ENCODE measurements around the gene RNASE8. TPM values are rescaled to one million over a fixed set of nuclear protein-coding genes. Genes with fewer than 3 reads are reported as not detected.

Gene RNASE8
- total RNA-seq, 2 donors from 2014 or later = not detected

DNA sequence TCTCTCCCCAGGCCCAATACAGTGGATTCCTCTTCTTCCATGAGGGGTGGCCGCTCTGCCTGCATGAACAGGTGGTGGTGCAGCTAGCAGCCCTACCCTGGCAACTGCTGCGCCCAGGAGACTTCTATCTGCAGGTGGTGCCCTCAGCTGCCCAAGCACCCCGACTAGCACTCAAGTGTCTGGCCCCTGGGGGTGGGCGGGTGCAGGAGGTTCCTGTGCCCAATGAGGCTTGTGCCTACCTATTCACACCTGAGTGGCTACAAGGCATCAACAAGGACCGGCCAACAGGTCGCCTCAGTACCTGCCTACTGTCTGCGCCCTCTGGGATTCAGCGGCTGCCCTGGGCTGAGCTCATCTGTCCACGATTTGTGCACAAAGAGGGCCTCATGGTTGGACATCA is 16.3 kb downstream of the RNASE8 start:
- peaks cover 32% of the 10 kb centered on the region for H3K36me3 ChIP-seq
- no peak overlapping the region for H3K4me3 ChIP-seq
- TF ChIP-seq, protein P1, sequence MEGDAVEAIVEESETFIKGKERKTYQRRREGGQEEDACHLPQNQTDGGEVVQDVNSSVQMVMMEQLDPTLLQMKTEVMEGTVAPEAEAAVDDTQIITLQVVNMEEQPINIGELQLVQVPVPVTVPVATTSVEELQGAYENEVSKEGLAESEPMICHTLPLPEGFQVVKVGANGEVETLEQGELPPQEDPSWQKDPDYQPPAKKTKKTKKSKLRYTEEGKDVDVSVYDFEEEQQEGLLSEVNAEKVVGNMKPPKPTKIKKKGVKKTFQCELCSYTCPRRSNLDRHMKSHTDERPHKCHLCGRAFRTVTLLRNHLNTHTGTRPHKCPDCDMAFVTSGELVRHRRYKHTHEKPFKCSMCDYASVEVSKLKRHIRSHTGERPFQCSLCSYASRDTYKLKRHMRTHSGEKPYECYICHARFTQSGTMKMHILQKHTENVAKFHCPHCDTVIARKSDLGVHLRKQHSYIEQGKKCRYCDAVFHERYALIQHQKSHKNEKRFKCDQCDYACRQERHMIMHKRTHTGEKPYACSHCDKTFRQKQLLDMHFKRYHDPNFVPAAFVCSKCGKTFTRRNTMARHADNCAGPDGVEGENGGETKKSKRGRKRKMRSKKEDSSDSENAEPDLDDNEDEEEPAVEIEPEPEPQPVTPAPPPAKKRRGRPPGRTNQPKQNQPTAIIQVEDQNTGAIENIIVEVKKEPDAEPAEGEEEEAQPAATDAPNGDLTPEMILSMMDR (IDR thresholded peaks at IDR 0.05) = no peak
- no peaks in the 10 kb centered on the region for H3K27me3 ChIP-seq
- H3K4me1 ChIP-seq = peaks cover 0 to 35% of the 10 kb centered on the region in 2 donors
- H3K9me3 ChIP-seq = no peaks in the 10 kb centered on the region
- no peak for DNase-seq (ENCODE audit: low spot score)
- no peak overlapping the region for H3K27ac ChIP-seq

DNA sequence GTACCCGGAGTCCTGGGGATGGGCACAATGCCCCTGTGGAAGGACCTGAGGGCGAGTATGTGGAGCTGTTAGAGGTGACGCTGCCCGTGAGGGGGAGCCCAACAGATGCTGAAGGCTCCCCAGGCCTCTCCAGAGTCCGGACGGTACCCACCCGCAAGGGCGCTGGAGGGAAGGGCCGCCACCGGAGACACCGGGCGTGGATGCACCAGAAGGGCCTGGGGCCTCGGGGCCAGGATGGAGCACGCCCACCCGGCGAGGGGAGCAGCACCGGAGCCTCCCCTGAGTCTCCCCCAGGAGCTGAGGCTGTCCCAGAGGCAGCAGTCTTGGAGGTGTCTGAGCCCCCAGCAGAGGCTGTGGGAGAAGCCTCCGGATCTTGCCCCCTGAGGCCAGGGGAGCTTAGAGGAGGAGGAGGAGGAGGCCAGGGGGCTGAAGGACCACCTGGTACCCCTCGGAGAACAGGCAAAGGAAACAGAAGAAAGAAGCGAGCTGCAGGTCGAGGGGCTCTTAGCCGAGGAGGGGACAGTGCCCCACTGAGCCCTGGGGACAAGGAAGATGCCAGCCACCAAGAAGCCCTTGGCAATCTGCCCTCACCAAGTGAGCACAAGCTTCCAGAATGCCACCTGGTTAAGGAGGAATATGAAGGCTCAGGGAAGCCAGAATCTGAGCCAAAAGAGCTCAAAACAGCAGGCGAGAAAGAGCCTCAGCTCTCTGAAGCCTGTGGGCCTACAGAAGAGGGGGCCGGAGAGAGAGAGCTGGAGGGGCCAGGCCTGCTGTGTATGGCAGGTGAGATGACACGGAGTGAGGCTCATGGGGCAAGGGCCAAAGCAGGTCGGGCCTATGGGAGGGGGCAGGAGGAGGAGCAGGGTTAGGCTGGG is 17.0 kb downstream of the RNASE8 start:
- TF ChIP-seq, protein P1 (IDR thresholded peaks at IDR 0.05) = no peak
- DNase-seq (ENCODE audit: low spot score) = no peak
- Histone ChIP-seq H3K9me3 (no peaks in the 10 kb centered on the region), H3K4me3 (no peak overlapping the region), H3K27me3 (no peaks in the 10 kb centered on the region), H3K27ac (no peak overlapping the region), H3K36me3 (peaks cover 39% of the 10 kb centered on the region), H3K4me1 (peaks cover 0 to 28% of the 10 kb centered on the region in 2 donors)

DNA sequence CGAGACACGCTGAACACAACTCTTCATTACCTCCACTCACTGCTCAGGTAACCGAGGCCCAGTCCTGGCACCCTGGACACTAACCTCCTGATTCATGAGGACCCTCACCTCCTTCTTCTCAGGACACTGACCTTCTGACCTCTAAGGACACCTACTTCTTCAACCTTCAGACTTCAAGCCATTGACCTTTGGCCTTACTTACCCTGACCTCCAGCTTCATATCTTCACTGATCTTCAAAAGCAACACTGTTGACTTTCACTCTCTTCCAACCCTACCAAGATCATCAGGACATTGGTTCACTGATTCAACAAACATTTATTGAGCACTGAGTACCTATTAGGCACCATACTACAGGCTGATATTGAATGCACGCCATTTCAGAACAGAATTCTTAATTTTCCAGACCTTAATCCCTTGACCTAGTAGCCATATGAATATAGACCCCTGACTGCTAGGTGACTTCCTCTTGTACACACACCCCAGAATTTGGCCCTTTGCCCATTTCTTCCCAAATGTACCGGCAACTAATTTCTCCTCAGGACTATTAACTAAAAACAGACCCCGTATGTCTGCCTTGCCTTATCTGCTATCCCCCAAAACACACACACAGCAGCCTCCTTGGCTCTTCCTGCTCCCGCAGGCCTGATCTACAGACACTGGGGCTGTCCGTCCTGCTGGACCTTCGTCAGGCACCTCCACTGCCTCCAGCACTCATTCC is 18.3 kb downstream of the RNASE8 start:
- no peak overlapping the region for H3K4me3 ChIP-seq
- no peaks in the 10 kb centered on the region for H3K27me3 ChIP-seq
- H3K4me1 ChIP-seq = peaks cover 0 to 23% of the 10 kb centered on the region in 2 donors
- no peak overlapping the region for H3K27ac ChIP-seq
- TF ChIP-seq, protein P1 (IDR thresholded peaks at IDR 0.05) = no peak
- no peaks in the 10 kb centered on the region for H3K9me3 ChIP-seq
- DNase-seq (ENCODE audit: low spot score) = no peak
- peaks cover 52% of the 10 kb centered on the region for H3K36me3 ChIP-seq

DNA sequence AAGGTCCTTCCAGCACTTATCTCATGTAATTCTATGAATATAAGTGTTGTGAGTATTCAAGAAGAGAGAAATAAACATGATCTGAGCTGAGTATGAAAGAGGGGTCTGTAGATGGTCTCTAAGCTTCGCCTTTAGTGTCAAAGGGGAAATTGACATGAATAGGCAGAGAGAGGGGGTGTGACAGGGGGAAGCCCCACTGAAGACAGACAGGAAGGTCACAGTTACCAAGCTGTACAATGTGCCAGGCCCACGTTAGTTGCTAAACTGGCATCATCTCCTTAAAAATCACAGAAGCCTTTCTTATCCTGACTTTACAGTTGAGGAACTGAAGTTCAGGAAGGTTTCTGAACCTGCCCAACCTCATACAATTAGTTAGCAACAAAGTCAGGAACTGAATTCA is 20.1 kb downstream of the RNASE8 start:
- TF ChIP-seq, protein P1 (IDR thresholded peaks at IDR 0.05) = no peak
- Histone ChIP-seq H3K9me3 (no peaks in the 10 kb centered on the region), H3K27ac (no peak overlapping the region), H3K4me1 (peaks cover 0 to 5% of the 10 kb centered on the region in 2 donors), H3K4me3 (no peak overlapping the region), H3K36me3 (peaks cover 69% of the 10 kb centered on the region), H3K27me3 (no peaks in the 10 kb centered on the region)
- DNase-seq (ENCODE audit: low spot score) = no peak

DNA sequence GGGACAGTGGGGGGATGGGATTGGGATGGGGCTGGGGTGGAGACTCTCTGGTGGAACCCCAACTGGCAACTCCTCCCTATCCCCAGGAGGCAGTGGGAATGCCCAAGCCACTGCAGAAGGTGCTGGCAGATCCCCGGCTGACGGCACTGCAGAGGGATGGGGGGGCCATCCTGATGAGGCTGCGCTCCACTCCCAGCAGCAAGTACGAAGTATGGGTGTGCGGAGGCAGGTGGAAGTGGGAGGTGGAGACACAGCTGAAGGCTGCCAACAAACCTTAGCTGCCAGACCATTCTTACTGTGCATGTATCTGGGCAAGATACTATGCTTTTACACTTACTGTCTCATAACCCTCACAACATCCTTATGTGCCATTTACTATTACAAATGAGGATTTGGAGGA is 20.7 kb downstream of the RNASE8 start:
- Histone ChIP-seq H3K4me1 (no peaks in the 10 kb centered on the region), H3K4me3 (no peak overlapping the region), H3K36me3 (peaks cover 76% of the 10 kb centered on the region), H3K27ac (no peak overlapping the region), H3K27me3 (no peaks in the 10 kb centered on the region), H3K9me3 (no peaks in the 10 kb centered on the region)
- DNase-seq (ENCODE audit: low spot score) = no peak
- TF ChIP-seq, protein P1 (IDR thresholded peaks at IDR 0.05) = no peak

Measured in right atrium auricular region (tissue), 2 donors.